Spleen (tissue), 11 donors: ENCODE data around the gene PPFIA1. TPM values are rescaled to one million over a fixed set of nuclear protein-coding genes. Genes with fewer than 3 reads are reported as not detected.

ENCODE experiments used
- DNase-seq: peaks from one replicate; pipeline ENCODE4 v3.0.0-alpha.2; 2020
- H3K27ac ChIP-seq, 8 donors: fragments of 200-600 bp; sonication (generic) in 7 of 8; 1 replicate in 4 of 8; 2 replicates in 4 of 8; pipeline versions ENCODE4 v1.5.0 to v1.8.0; 2016 to 2021; ENCODE audit warnings: inconsistent platforms in 4 of 8, mild to moderate bottlenecking in 4 of 8, moderate library complexity in 1 of 8
- H3K27me3 ChIP-seq, 7 donors: fragments of 200-600 bp; sonication (generic) in 6 of 7; replicated peaks in 1 of 7; 1 replicate in 4 of 7; 2 replicates in 3 of 7; pipeline versions ENCODE4 v1.5.0 to v1.8.0; 2016 to 2021; ENCODE audit warnings: inconsistent platforms in 3 of 7, mild to moderate bottlenecking in 1 of 7
- H3K36me3 ChIP-seq, 6 donors: fragments of 200-600 bp; sonication (generic) in 5 of 6; 1 replicate in 4 of 6; 2 replicates in 2 of 6; pipeline versions ENCODE4 v1.5.0 to v1.8.0; 2016 to 2021; ENCODE audit warnings: inconsistent platforms in 2 of 6
- H3K4me1 ChIP-seq, 6 donors: fragments of 200-600 bp; sonication (generic) in 5 of 6; 1 replicate in 3 of 6; 2 replicates in 3 of 6; pipeline versions ENCODE4 v1.5.0 to v1.8.0; 2016 to 2021; ENCODE audit warnings: inconsistent platforms in 3 of 6
- H3K4me3 ChIP-seq, 8 donors: fragments of 200-600 bp; sonication (generic) in 7 of 8; 1 replicate in 4 of 8; 2 replicates in 4 of 8; pipeline versions ENCODE4 v1.5.0 to v1.8.0; 2016 to 2021; ENCODE audit warnings: inconsistent platforms in 4 of 8, mild to moderate bottlenecking in 4 of 8, moderate library complexity in 2 of 8
- H3K9me3 ChIP-seq, 8 donors: fragments of 200-600 bp; sonication (generic) in 7 of 8; 1 replicate in 4 of 8; 2 replicates in 4 of 8; pipeline versions ENCODE4 v1.5.0 to v1.8.0; 2016 to 2021; ENCODE audit warnings: inconsistent platforms in 4 of 8
- POLR2A ChIP-seq, 3 donors: fragments of 450-650 bp; IDR thresholded peaks; one replicate each; pipeline ENCODE4 v1.5.1; 2017; ENCODE audit warnings: antibody characterized with exemption in 3 of 3, mild to moderate bottlenecking in 1 of 3
- POLR2AphosphoS5 ChIP-seq, 3 donors: sonication (generic); formaldehyde crosslinking; IDR thresholded peaks; one replicate each; pipeline ENCODE4 v1.5.1; 2017; ENCODE audit warnings: antibody characterized with exemption in 3 of 3
- WGBS, 5 donors: extraction: QIAGEN DNeasy Blood & Tissue Kit in 3 of 5; methylation state at CpG; one replicate each; pipeline versions ENCODE4 v1.1.5 to v1.1.7; 2013 to 2018; 5-methylcytosine and 5-hydroxymethylcytosine counted together
- intact Hi-C: fragments of 100-400 bp; cut with DNase I; formaldehyde crosslinking; loops from one replicate; pipeline ENCODE4 v1.15.0; 2023; ENCODE audit warnings: low total_unique reads
- polyA plus RNA-seq, 3 donors: library from polyadenylated mRNA; stranded (reverse); fragments of 200-250 nt; gene quantifications; one replicate each; pipeline ENCODE4 v1.2.1, GENCODE V29; 2013
- total RNA-seq, 7 donors: library from RNA; depleted of rRNA in 3 of 7; stranded (reverse); fragments of >200 nt in 3 of 7; fragmentation: NEBNext Ultra II Directional in 4 of 7; extraction: Animal tissue kit (Norgen Biotek cat#: 25700) in 4 of 7; gene quantifications; one replicate each; pipeline versions ENCODE4 v1.1.0 to v1.2.1, GENCODE V29; 2016 to 2021
- TF ChIP-seq, protein P1 (sequence below), 11 experiments: fragments of 200-600 bp in 7 of 11; fragments of 450-650 bp in 4 of 11; sonication (generic) in 4 of 11; IDR thresholded peaks in 8 of 11; conservative IDR thresholded peaks in 3 of 11; 1 replicate in 7 of 11; 2 replicates in 4 of 11; pipeline versions ENCODE4 v1.4.0 to v1.8.0; 2016 to 2021; ENCODE audit warnings: antibody characterized with exemption in 11 of 11, inconsistent platforms in 4 of 11, mild to moderate bottlenecking in 1 of 11
- donor health status: healthy with polysubstance abuse.
- donor health status: DM: no; HTN: no; CAD: no; lungs with moderate emphysema.
- donor health status: DM: no; HTN: no; CAD: no.
- donor health status: Bipolar disorder and iron deficiency.
- donor health status: healthy.
- donor health status: DM: no; HTN: no; CAD: no.
- donor health status: DM: yes; HTN: yes; CAD: no.

PPFIA1 gene
- total and polyA plus RNA-seq, 10 donors: 7.6 to 73.5 (median 55.0) TPM

DNA sequence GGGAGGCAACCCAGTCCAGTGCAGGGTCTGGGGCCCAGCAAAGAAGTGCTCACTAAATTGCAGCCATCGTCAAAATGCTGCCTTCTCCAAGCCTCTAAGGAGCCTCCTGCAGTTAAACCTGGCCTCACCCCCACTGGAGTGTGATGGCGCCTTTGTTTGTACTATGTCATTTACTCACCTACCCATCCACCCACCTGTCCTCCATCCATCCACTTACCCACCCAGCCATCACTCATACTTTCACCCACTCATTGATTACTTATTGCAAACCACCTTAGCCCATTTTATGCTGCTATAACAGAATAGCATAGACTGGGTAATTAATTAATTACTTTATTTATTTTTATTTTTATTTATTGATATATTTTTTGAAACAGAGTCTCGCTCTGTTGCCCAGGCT, 28.8 kb upstream of the PPFIA1 start:
- Histone ChIP-seq H3K9me3 (no peaks in the 10 kb centered on the region), H3K27ac (no peak overlapping the region), H3K27me3 (peaks cover 0 to 16% (median 0%) of the 10 kb centered on the region in 7 donors), H3K36me3 (no peaks in the 10 kb centered on the region), H3K4me1 (no peaks in the 10 kb centered on the region), H3K4me3 (no peak overlapping the region)
- WGBS, 5 donors: 87 to 91% (median 90%) methylated on average over 3 of the region's 3 CpGs
- TF ChIP-seq, protein P1, sequence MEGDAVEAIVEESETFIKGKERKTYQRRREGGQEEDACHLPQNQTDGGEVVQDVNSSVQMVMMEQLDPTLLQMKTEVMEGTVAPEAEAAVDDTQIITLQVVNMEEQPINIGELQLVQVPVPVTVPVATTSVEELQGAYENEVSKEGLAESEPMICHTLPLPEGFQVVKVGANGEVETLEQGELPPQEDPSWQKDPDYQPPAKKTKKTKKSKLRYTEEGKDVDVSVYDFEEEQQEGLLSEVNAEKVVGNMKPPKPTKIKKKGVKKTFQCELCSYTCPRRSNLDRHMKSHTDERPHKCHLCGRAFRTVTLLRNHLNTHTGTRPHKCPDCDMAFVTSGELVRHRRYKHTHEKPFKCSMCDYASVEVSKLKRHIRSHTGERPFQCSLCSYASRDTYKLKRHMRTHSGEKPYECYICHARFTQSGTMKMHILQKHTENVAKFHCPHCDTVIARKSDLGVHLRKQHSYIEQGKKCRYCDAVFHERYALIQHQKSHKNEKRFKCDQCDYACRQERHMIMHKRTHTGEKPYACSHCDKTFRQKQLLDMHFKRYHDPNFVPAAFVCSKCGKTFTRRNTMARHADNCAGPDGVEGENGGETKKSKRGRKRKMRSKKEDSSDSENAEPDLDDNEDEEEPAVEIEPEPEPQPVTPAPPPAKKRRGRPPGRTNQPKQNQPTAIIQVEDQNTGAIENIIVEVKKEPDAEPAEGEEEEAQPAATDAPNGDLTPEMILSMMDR (IDR thresholded peaks at IDR 0.05 in 8 of 11, conservative IDR thresholded peaks at IDR 0.05 in 3 of 11): no peak
- no peak for TF ChIP-seq POLR2A (IDR thresholded peaks at IDR 0.05)
- TF ChIP-seq POLR2AphosphoS5 (IDR thresholded peaks at IDR 0.05): no peak
- DNase-seq: no peak
- intact Hi-C loops: no loop called here

DNA sequence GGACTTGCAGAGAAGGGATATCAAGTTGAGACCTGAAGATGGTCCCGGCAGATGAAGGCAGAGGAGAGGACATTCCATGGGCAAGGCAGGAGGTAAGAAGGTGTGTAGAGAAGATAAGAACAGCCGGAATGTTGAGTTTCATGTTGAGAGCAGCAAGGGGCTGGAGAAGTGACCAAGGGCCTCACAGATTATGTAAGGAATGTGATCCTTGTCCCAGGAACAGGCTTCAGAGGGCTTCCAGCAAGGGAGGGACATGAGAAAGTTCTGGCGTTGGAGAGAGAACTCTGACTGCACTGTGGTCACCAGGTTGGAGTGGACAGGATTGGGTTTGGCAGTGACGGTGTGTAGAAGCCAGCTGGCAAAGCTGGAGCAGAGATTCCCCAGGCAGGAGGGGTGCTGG, 27.6 kb upstream of the PPFIA1 start:
- no peak for TF ChIP-seq POLR2A (IDR thresholded peaks at IDR 0.05)
- TF ChIP-seq, protein P1 (IDR thresholded peaks at IDR 0.05 in 8 of 11, conservative IDR thresholded peaks at IDR 0.05 in 3 of 11): no peak
- no peak for TF ChIP-seq POLR2AphosphoS5 (IDR thresholded peaks at IDR 0.05)
- intact Hi-C loops: no loop called here
- Histone ChIP-seq H3K9me3 (peaks cover 0 to 2% (median 0%) of the 10 kb centered on the region in 8 donors), H3K4me1 (no peaks in the 10 kb centered on the region), H3K27ac (no peak overlapping the region), H3K27me3 (peaks cover 0 to 16% (median 0%) of the 10 kb centered on the region in 7 donors), H3K4me3 (no peak overlapping the region), H3K36me3 (no peaks in the 10 kb centered on the region)
- 77 to 91% (median 86%) methylated on average over 4 of the region's 4 CpGs for WGBS, 5 donors
- no peak for DNase-seq

DNA sequence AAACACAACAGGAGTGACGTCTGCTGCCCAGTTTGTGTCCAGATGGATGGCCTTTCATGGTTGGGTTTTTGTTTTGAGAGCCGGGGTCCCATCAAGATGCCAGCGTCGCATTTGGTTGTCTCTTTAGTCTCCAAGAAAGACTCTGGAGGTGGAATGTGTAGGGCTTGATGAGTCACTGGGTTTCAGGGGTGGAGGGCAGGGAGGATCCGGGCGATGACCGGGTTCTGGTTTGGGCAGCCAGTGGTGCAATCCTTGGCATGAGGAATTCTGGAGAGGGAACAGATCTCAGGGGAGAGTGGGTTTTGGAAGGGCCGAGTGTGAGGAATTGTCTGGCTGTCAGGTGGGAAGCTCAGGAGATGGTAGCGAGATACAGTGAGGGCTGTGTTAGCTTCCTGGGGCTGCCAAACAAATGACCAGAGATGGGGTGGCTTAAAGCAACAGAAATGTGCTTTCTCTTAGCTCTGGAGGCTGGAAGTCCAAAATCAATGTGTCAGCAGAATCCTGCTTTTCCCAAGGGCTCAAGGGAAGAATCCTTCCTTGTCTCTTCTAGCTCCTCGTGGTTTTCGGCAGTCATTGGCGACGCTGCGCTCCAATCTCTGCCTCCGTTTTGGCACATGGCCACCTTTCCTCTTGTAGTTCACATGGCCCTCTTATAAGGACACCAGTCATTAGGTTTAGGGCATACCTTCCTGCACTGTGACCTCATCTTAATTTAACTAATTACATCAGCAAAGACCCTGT, 26.4 kb upstream of the PPFIA1 start:
- Histone ChIP-seq H3K9me3 (peaks cover 0 to 2% (median 0%) of the 10 kb centered on the region in 8 donors), H3K27me3 (peaks cover 0 to 16% (median 0%) of the 10 kb centered on the region in 7 donors), H3K27ac (no peak overlapping the region), H3K4me3 (no peak overlapping the region), H3K36me3 (no peaks in the 10 kb centered on the region), H3K4me1 (no peaks in the 10 kb centered on the region)
- intact Hi-C loops: no loop called here
- TF ChIP-seq, protein P1 (IDR thresholded peaks at IDR 0.05 in 8 of 11, conservative IDR thresholded peaks at IDR 0.05 in 3 of 11): no peak
- no peak for TF ChIP-seq POLR2AphosphoS5 (IDR thresholded peaks at IDR 0.05)
- TF ChIP-seq POLR2A (IDR thresholded peaks at IDR 0.05): no peak
- no peak for DNase-seq
- 87 to 91% (median 88%) methylated on average over 15 of the region's 15 CpGs for WGBS, 5 donors

DNA sequence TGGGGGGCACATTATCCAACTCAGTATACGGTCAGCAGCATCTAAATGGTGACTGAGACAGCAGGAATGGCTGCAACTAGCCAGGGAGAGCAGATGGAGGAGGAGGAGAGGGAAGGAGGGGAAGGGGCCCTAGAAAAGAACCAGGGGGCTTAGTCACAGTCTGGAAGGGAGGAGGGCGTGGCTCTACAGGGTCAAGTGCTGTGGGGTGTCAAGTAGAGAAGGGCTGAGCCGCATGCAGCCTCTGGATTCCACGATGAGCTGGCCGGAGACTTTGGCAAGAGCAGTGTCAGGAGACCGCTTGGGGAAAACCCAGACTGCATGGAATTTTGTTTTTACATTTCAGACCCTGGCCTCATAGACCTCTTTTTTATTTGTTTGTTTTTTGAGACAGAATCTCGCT, 25.8 kb upstream of the PPFIA1 start:
- WGBS, 5 donors: 62 to 82% (median 76%) methylated on average over 7 of the region's 7 CpGs
- TF ChIP-seq, protein P1 (IDR thresholded peaks at IDR 0.05 in 8 of 11, conservative IDR thresholded peaks at IDR 0.05 in 3 of 11): no peak
- TF ChIP-seq POLR2AphosphoS5 (IDR thresholded peaks at IDR 0.05): no peak
- TF ChIP-seq POLR2A (IDR thresholded peaks at IDR 0.05): no peak
- H3K4me3 ChIP-seq: no peak overlapping the region
- intact Hi-C loops: no loop called here
- H3K9me3 ChIP-seq: peaks cover 0 to 2% (median 0%) of the 10 kb centered on the region in 8 donors
- H3K27me3 ChIP-seq: peaks cover 0 to 16% (median 0%) of the 10 kb centered on the region in 7 donors
- H3K4me1 ChIP-seq: no peaks in the 10 kb centered on the region
- H3K27ac ChIP-seq: no peak overlapping the region
- H3K36me3 ChIP-seq: no peaks in the 10 kb centered on the region
- no peak for DNase-seq
